SK-N-SH (cell line): ENCODE data around the gene CHST15. TPM values are rescaled to one million over a fixed set of nuclear protein-coding genes. Genes with fewer than 3 reads are reported as not detected.

Source experiments
- CTCF ChIA-PET: fragments of 300-600, 350-600 bp; formaldehyde crosslinking; extraction: SDS; loops from one replicate; lab custom pipeline; 2021; lab: Yijun Ruan, JAX
- POLR2A ChIA-PET: fragments of 350-600 bp; sonication (Branson Sonifier 250); formaldehyde crosslinking; extraction: SDS; loops from one replicate; lab custom pipeline; 2020; ENCODE audit warnings: antibody characterized with exemption, inconsistent platforms; lab: Yijun Ruan, JAX
- DNase-seq: peaks from one replicate; pipeline ENCODE4 v3.0.0; 2012
- H2AFZ ChIP-seq: fragments of 200-600 bp; sonication (generic); 2 replicates; pipeline ENCODE4 v1.8.1; 2016; ENCODE audit warnings: antibody characterized with exemption, mild to moderate bottlenecking, low read depth
- H3F3A ChIP-seq: fragments of 200-600 bp; sonication (generic); replicated peaks from 2 replicates; pipeline ENCODE3; 2016; ENCODE audit warnings: antibody characterized with exemption, mild to moderate bottlenecking; ENCODE audit not compliant: insufficient read depth
- H3K27ac ChIP-seq, 2 experiments: fragments of 200-500 bp in 1 of 2; fragments of 200-600 bp in 1 of 2; sonication (Bioruptor generic) in 1 of 2; sonication (generic), shearing (Covaris generic) in 1 of 2; 2 replicates each; pipeline versions ENCODE4 v1.5.1 to v1.6.1; 2014 to 2016; ENCODE audit warnings: low read depth in 2 of 2, inconsistent platforms in 1 of 2, low read length in 1 of 2, mild to moderate bottlenecking in 1 of 2, mixed read lengths in 1 of 2
- H3K27me3 ChIP-seq: fragments of 200-600 bp; sonication (generic), shearing (Covaris generic); 2 replicates; pipeline ENCODE4 v1.6.1; 2016; ENCODE audit warnings: mixed run types; ENCODE audit not compliant: insufficient read depth
- H3K36me3 ChIP-seq, 2 experiments: fragments of 200-500 bp in 1 of 2; fragments of 200-600 bp in 1 of 2; sonication (Bioruptor generic) in 1 of 2; sonication (generic) in 1 of 2; replicated peaks in 1 of 2; 2 replicates each; pipeline versions ENCODE3 to v1.5.1; 2014 to 2016; ENCODE audit warnings: low read length in 1 of 2, mild to moderate bottlenecking in 1 of 2; ENCODE audit not compliant: insufficient read depth in 2 of 2, control insufficient read depth in 1 of 2
- H3K4me1 ChIP-seq, 2 experiments: fragments of 200-500 bp in 1 of 2; fragments of 200-600 bp in 1 of 2; sonication (Bioruptor generic) in 1 of 2; sonication (generic), shearing (Covaris generic) in 1 of 2; 2 replicates each; pipeline versions ENCODE4 v1.5.1 to v1.6.1; 2014 to 2016; ENCODE audit warnings: low read depth in 1 of 2, low read length in 1 of 2, mixed run types in 1 of 2; ENCODE audit not compliant: insufficient read depth in 2 of 2, control insufficient read depth in 1 of 2
- H3K4me2 ChIP-seq: fragments of 200-600 bp; sonication (generic), shearing (Covaris generic); 2 replicates; pipeline ENCODE4 v1.6.1; 2017; ENCODE audit warnings: mixed run types
- H3K4me3 ChIP-seq, 2 experiments: fragments of 200-500 bp in 1 of 2; fragments of 200-600 bp in 1 of 2; sonication (Bioruptor generic) in 1 of 2; sonication (generic), shearing (Covaris generic) in 1 of 2; 2 replicates each; pipeline versions ENCODE4 v1.5.1 to v1.8.1; 2014 to 2016; ENCODE audit warnings: low read depth in 2 of 2, inconsistent platforms in 1 of 2, low read length in 1 of 2, mild to moderate bottlenecking in 1 of 2, mixed read lengths in 1 of 2, moderate library complexity in 1 of 2
- H3K79me2 ChIP-seq: fragments of 200-600 bp; sonication (generic); 2 replicates; pipeline ENCODE4 v1.8.1; 2017; ENCODE audit warnings: mild to moderate bottlenecking; ENCODE audit not compliant: insufficient read depth
- H3K9ac ChIP-seq: fragments of 200-600 bp; sonication (generic); 2 replicates; pipeline ENCODE4 v1.6.1; 2017; ENCODE audit warnings: mixed run types
- H3K9me2 ChIP-seq: fragments of 200-600 bp; sonication (generic); 2 replicates; pipeline ENCODE4 v1.6.1; 2017; ENCODE audit warnings: mixed run types
- H3K9me3 ChIP-seq: fragments of 200-600 bp; sonication (generic); 2 replicates; pipeline ENCODE4 v1.6.1; 2017; ENCODE audit warnings: mixed run types, mild to moderate bottlenecking, moderate library complexity
- H4K20me1 ChIP-seq: fragments of 200-600 bp; sonication (generic); 2 replicates; pipeline ENCODE4 v1.6.1; 2017; ENCODE audit warnings: mild to moderate bottlenecking, mixed run types; ENCODE audit not compliant: insufficient read depth
- CHD2 ChIP-seq: fragments of 150-350 bp; IDR thresholded peaks from 2 replicates; pipeline ENCODE4 v1.6.1; 2018; ENCODE audit warnings: low read length; ENCODE audit not compliant: partially characterized antibody
- ELF1 ChIP-seq: IDR thresholded peaks from 2 replicates; pipeline ENCODE4 v1.4.0; 2012
- EP300 ChIP-seq, 2 experiments: IDR thresholded peaks; 2 replicates each; pipeline versions ENCODE4 v1.4.0 to v1.6.1; 2012; ENCODE audit warnings: borderline replicate concordance in 1 of 2, low read depth in 1 of 2, low read length in 1 of 2
- EZH2phosphoT487 ChIP-seq: fragments of 200-600 bp; sonication (generic); IDR thresholded peaks from 2 replicates; pipeline ENCODE4 v1.6.1; 2017; ENCODE audit warnings: low read depth, mixed run types, mild to moderate bottlenecking, antibody characterized with exemption, moderate library complexity, borderline replicate concordance
- FOSL2 ChIP-seq: IDR thresholded peaks from 2 replicates; pipeline ENCODE4 v1.4.0; 2012; ENCODE audit warnings: low read depth, mild to moderate bottlenecking, moderate library complexity, borderline replicate concordance
- FOXJ3 ChIP-seq: sonication (generic); formaldehyde crosslinking; IDR thresholded peaks from 2 replicates; pipeline ENCODE4 v1.5.1; 2020; ENCODE audit warnings: mild to moderate bottlenecking, missing genetic modification reagents
- GABPA ChIP-seq: IDR thresholded peaks from 2 replicates; pipeline ENCODE4 v1.4.0; 2012; ENCODE audit warnings: low read depth, mild to moderate bottlenecking
- GATA2 ChIP-seq: sonication (generic); formaldehyde crosslinking; IDR thresholded peaks from 2 replicates; pipeline ENCODE4 v1.5.0; 2020; ENCODE audit warnings: mild to moderate bottlenecking, missing genetic modification reagents
- JUND ChIP-seq: IDR thresholded peaks from 2 replicates; pipeline ENCODE4 v1.4.0; 2012
- MEF2A ChIP-seq: IDR thresholded peaks from 2 replicates; pipeline ENCODE4 v1.4.0; 2012; ENCODE audit warnings: low read depth, borderline replicate concordance
- NFIC ChIP-seq: IDR thresholded peaks from 2 replicates; pipeline ENCODE4 v1.4.0; 2012; ENCODE audit warnings: borderline replicate concordance
- NRF1 ChIP-seq: IDR thresholded peaks from 2 replicates; pipeline ENCODE4 v1.6.1; 2012; ENCODE audit warnings: low read depth, mild to moderate bottlenecking, low read length
- POLR2AphosphoS5 ChIP-seq: IDR thresholded peaks from 2 replicates; pipeline ENCODE4 v1.6.1; 2012; ENCODE audit warnings: low read depth, low read length
- RFX5 ChIP-seq: IDR thresholded peaks from 2 replicates; pipeline ENCODE4 v1.6.1; 2012; ENCODE audit warnings: mild to moderate bottlenecking, improper control_type of control experiment, low read length
- SMC3 ChIP-seq: IDR thresholded peaks from 2 replicates; pipeline ENCODE4 v1.6.1; 2012; ENCODE audit warnings: low read depth, low read length, improper control_type of control experiment
- TAF1 ChIP-seq: IDR thresholded peaks from 2 replicates; pipeline ENCODE4 v1.6.1; 2012; ENCODE audit warnings: low read depth, mild to moderate bottlenecking, low read length, moderate library complexity, borderline replicate concordance
- TEAD4 ChIP-seq: IDR thresholded peaks from 2 replicates; pipeline ENCODE4 v1.4.0; 2012; ENCODE audit warnings: mild to moderate bottlenecking, borderline replicate concordance; ENCODE audit not compliant: insufficient read depth
- YY1 ChIP-seq: IDR thresholded peaks from 2 replicates; pipeline ENCODE4 v1.4.0; 2012; ENCODE audit warnings: low read depth, mild to moderate bottlenecking
- WGBS: methylation state at CpG from one replicate; pipeline ENCODE4 v1.1.6; 2017; ENCODE audit warnings: low lambda C conversion rate; 5-methylcytosine and 5-hydroxymethylcytosine counted together
- polyA plus RNA-seq, 3 experiments: library from polyadenylated mRNA; depleted of rRNA; stranded (reverse); fragments of >200 nt; gene quantifications; 2 replicates each; pipeline ENCODE4 v1.2.3, GENCODE V29; 2012
- TF ChIP-seq, protein P1 (sequence below): IDR thresholded peaks from 2 replicates; pipeline ENCODE4 v1.4.0; 2012; ENCODE audit warnings: low read depth
- TF ChIP-seq, protein P2 (sequence below): fragments of 200-600 bp; sonication (generic); IDR thresholded peaks from 2 replicates; pipeline ENCODE4 v1.6.1; 2017; ENCODE audit warnings: antibody characterized with exemption, mild to moderate bottlenecking, moderate library complexity
- TF ChIP-seq, protein P3 (sequence below): fragments of 150-350 bp; IDR thresholded peaks from 2 replicates; pipeline ENCODE4 v1.6.1; 2016; ENCODE audit warnings: mild to moderate bottlenecking, low read depth, low read length
- TF ChIP-seq, protein P4 (sequence below): IDR thresholded peaks from 2 replicates; pipeline ENCODE4 v1.4.0; 2012; ENCODE audit warnings: low read depth, borderline replicate concordance

The CHST15 gene
- polyA plus RNA-seq, 1 of the 3 experiments (the other 2 are of a cell fraction), result 0.02 TPM

DNA sequence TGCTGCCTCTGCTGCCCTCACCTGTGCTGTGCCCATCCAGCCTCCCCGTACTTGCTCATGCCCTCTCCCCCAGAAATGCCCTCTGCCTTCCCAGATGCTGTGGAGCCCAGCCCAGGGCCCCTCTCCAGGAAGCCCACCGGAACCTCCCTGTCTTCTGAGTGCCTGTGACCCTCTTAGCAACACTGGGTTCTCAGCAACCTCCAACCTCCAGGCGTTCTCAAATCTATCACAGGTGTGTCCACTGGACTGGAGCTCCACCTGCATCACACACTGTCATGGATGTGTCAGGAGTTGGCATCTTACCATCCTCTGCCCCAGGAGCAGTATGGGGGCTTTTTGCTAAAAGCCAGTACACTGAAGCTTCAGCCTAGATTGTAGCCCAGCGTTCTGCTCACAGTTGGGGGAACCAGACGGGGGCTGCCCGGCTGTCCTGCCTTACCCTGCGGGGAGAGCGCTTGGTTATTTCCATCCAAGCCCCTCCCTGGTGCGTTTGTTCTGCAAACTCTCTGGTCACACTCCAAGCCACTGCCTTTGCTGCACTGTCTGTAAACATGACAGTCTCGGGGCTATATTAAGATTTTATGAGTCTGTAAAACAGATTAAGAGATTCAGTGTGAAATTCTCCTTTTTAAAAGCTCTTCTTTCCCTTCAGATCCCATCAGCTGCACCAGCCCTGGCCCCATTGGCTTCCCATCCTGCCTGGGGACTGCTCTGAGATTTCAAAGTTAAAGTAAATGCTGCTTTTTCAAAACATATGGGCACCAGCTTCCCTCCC is 130.5 kb downstream of the CHST15 start:
- H3K9ac ChIP-seq, result no peak overlapping the region
- H3K9me3 ChIP-seq, result no peaks in the 10 kb centered on the region
- H3K27ac ChIP-seq, result no peak overlapping the region
- CTCF ChIA-PET, result interaction anchor here (0.8 to 11.6 kb wide), 6 partner anchors 31 to 390 kb away, joined by 3 to 276 read pairs (median 4); no protein-coding TSS in a partner anchor
- H3K4me3 ChIP-seq, result no peak overlapping the region
- H3F3A ChIP-seq, result no peaks in the 10 kb centered on the region
- H3K9me2 ChIP-seq, result no peaks in the 10 kb centered on the region
- no peaks in the 10 kb centered on the region for H3K36me3 ChIP-seq
- DNase-seq, result no peak
- H3K27me3 ChIP-seq, result no peaks in the 10 kb centered on the region
- peaks cover 0 to 6% of the 10 kb centered on the region in 2 experiments; a peak in 1 of 4 replicates for H3K4me1 ChIP-seq
- POLR2A ChIA-PET, result no interaction called here
- H3K4me2 ChIP-seq, result no peak overlapping the region
- WGBS, result 15% methylated on average over 10 of the region's 10 CpGs
- TF ChIP-seq FOXJ3, result no peak
- TF ChIP-seq, protein P1, sequence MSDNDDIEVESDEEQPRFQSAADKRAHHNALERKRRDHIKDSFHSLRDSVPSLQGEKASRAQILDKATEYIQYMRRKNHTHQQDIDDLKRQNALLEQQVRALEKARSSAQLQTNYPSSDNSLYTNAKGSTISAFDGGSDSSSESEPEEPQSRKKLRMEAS, result no peak
- TF ChIP-seq, protein P2, sequence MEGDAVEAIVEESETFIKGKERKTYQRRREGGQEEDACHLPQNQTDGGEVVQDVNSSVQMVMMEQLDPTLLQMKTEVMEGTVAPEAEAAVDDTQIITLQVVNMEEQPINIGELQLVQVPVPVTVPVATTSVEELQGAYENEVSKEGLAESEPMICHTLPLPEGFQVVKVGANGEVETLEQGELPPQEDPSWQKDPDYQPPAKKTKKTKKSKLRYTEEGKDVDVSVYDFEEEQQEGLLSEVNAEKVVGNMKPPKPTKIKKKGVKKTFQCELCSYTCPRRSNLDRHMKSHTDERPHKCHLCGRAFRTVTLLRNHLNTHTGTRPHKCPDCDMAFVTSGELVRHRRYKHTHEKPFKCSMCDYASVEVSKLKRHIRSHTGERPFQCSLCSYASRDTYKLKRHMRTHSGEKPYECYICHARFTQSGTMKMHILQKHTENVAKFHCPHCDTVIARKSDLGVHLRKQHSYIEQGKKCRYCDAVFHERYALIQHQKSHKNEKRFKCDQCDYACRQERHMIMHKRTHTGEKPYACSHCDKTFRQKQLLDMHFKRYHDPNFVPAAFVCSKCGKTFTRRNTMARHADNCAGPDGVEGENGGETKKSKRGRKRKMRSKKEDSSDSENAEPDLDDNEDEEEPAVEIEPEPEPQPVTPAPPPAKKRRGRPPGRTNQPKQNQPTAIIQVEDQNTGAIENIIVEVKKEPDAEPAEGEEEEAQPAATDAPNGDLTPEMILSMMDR, result no peak
- no peak for TF ChIP-seq NRF1
- TF ChIP-seq, all 33 proteins: peak for 0
- Histone ChIP-seq H2AFZ (no peak overlapping the region), H4K20me1 (no peaks in the 10 kb centered on the region), H3K79me2 (no peaks in the 10 kb centered on the region)

DNA sequence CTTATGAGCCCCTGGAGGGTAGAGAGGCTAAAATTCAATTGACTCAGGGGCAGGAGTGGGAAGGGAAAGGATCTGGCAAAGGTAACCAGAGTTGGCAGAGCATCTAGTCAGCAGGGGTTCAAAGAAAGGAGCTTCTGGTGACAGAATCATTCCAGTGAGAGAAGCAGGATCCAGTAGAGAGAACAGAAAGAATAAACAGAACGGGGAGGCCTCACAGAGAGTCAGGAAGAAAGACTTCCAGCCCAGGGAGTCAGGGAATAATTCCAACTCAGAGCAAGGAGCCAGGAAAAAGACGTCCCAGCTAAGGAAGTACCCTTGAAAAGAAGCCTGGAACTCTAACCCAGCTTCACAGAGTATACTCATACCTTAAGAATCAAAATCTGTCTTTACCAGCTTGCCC is 135.2 kb downstream of the CHST15 start:
- no peaks in the 10 kb centered on the region for H3K27me3 ChIP-seq
- no peaks in the 10 kb centered on the region for H3K9me3 ChIP-seq
- TF ChIP-seq EZH2phosphoT487, result no peak
- TF ChIP-seq MEF2A, result no peak
- TF ChIP-seq FOSL2, result no peak
- no peak for TF ChIP-seq GATA2
- TF ChIP-seq TEAD4, result no peak
- TF ChIP-seq, protein P3, sequence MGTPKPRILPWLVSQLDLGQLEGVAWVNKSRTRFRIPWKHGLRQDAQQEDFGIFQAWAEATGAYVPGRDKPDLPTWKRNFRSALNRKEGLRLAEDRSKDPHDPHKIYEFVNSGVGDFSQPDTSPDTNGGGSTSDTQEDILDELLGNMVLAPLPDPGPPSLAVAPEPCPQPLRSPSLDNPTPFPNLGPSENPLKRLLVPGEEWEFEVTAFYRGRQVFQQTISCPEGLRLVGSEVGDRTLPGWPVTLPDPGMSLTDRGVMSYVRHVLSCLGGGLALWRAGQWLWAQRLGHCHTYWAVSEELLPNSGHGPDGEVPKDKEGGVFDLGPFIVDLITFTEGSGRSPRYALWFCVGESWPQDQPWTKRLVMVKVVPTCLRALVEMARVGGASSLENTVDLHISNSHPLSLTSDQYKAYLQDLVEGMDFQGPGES, result no peak
- TF ChIP-seq ELF1, result no peak
- no peak for TF ChIP-seq YY1
- no peak for TF ChIP-seq CHD2
- no peak for TF ChIP-seq SMC3
- TF ChIP-seq RFX5, result no peak
- no peak for TF ChIP-seq JUND
- no peak for TF ChIP-seq GABPA
- no peak for TF ChIP-seq TAF1
- no peak for TF ChIP-seq NRF1
- TF ChIP-seq POLR2AphosphoS5, result no peak
- no peak for TF ChIP-seq EP300 (IDR thresholded peaks at IDR 0.05; ENCODE audit: borderline replicate concordance in 1 of 2, low read depth in 1 of 2, low read length in 1 of 2)
- TF ChIP-seq, protein P4, sequence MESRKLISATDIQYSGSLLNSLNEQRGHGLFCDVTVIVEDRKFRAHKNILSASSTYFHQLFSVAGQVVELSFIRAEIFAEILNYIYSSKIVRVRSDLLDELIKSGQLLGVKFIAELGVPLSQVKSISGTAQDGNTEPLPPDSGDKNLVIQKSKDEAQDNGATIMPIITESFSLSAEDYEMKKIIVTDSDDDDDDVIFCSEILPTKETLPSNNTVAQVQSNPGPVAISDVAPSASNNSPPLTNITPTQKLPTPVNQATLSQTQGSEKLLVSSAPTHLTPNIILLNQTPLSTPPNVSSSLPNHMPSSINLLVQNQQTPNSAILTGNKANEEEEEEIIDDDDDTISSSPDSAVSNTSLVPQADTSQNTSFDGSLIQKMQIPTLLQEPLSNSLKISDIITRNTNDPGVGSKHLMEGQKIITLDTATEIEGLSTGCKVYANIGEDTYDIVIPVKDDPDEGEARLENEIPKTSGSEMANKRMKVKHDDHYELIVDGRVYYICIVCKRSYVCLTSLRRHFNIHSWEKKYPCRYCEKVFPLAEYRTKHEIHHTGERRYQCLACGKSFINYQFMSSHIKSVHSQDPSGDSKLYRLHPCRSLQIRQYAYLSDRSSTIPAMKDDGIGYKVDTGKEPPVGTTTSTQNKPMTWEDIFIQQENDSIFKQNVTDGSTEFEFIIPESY, result no peak
- no peak for TF ChIP-seq NFIC
- no peak for DNase-seq
- H3K36me3 ChIP-seq, result no peaks in the 10 kb centered on the region
- no peaks in the 10 kb centered on the region for H3K79me2 ChIP-seq
- POLR2A ChIA-PET, result no interaction called here
- CTCF ChIA-PET, result interaction anchor here (1.5 kb wide), 1 partner anchor 9 kb away, joined by 4 read pairs; no protein-coding TSS in a partner anchor
- no peak overlapping the region for H3K27ac ChIP-seq
- H3K4me1 ChIP-seq, result peaks cover 0 to 6% of the 10 kb centered on the region in 2 experiments; a peak in 1 of 4 replicates
- no peaks in the 10 kb centered on the region for H3K9me2 ChIP-seq
- no peaks in the 10 kb centered on the region for H3F3A ChIP-seq
- H3K9ac ChIP-seq, result no peak overlapping the region
- no peak overlapping the region for H3K4me2 ChIP-seq
- no peaks in the 10 kb centered on the region for H4K20me1 ChIP-seq
- WGBS, result 5% methylated on average over 2 of the region's 2 CpGs
- no peak overlapping the region for H3K4me3 ChIP-seq
- no peak overlapping the region for H2AFZ ChIP-seq
